Right hindlimb (tissue), 1 donor: Measurements from ENCODE around the gene CAMK4.
"Not testable (repeated sequence)": the region's sequence is repeated elsewhere in the genome, so short reads cannot be mapped to it uniquely, and the experiment has no call there.

Source experiments
- DNase-seq: peaks from one replicate; pipeline ENCODE4 v3.0.0-alpha.2; 2018

The CAMK4 gene

GRCh38 chr5:111261610-111262009 lies 37.4 kb downstream of the CAMK4 start:
- no peak for DNase-seq

DNA sequence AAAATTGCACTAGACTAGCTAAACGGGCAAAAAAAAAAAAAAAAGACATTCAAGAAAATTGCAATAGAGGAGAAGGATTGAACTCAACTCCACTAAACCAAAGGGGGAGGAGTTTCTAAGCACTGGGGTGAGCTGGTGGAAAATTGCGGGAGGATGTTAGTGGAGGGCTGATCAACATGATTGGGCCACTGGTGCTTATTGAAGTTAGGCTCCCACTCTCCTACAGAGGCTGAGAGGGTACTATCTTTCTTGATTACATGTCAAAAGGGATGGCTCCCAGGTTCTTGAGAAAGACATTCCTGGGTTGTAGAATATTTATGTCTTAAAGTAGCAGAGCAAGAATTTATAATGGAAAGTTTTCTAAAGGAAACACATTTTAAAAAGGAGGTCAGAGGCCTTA lies 38.0 kb downstream of the CAMK4 start:
- no peak for DNase-seq

DNA sequence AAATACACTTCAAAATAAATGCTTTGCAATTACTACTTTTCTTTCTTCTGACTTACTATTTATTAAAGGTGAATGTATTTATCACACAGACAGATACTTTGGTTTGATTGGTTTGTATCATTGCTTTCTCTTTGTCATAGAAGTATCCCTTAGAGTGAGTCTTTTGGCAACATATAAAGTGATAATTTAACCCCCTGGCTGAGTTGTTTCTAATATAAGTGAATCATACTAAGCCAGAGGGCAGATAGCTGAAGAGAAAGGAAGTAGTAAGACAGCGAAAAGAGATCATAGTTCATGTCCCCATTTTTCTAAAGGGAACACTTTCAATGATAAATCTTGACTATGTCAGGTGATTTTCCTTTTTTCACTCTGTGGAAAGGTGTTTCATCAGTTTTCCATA lies 38.6 kb downstream of the CAMK4 start:
- DNase-seq, result no peak

GRCh38 chr5:111266491-111266890 lies 42.3 kb downstream of the CAMK4 start:
- DNase-seq, result no peak

DNA sequence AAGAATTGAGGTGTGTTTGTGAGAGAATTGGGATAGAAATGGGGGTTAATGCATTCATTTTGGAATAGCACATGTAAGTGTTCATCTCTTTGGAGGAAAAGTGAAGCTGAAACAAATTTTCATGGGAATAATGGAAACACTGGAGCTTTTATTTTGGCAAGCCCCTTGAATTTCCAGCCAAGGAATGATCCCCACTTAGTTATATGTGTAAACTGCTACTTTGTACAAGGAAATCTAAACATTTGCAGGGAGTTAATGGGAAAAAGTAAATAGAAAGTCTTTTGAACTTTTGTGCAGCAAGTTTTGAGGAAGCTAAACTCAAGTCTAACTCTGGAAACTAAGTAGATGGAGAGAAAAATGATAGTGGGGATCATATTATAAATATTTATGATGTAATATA lies 44.1 kb downstream of the CAMK4 start:
- DNase-seq, result no peak

DNA sequence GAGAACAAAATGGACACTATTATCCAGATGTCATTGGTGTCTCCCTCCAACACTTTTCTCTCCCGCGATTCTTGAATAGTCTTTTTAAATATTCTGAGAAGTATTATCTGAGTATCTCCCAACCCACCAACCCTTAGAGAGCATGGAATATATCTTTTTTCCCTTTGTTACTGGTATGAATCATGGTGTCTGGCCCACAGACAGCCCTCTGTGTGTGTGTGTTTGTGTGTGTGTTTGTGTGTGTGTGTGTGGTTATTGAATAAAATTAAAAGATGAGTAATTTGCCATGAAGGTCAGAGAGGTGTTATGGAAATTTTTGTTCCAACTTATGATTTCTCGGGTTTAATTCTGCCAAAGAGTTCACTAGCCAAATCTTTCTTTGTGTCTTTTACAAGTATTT lies 47.7 kb downstream of the CAMK4 start:
- no peak for DNase-seq

DNA sequence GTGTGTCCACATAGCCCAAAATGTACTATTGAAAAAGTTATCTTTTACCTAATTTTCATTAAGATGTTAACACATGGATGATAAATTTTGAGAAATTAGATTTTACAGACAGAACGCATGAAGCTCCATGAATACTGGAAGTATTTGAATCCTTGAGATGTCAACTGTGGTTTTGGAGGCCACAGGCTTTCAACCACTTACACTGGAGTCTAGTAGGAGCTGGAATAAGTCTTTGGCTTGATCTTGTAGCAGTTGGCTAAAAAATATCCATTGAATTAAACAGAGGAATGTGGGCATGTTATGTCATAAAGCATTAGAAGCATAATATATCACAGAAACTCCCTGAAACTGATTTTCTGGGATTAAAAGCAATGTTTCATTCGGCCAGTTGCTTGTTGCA lies 52.9 kb downstream of the CAMK4 start:
- no peak for DNase-seq

GRCh38 chr5:111278858-111279504 lies 54.8 kb downstream of the CAMK4 start:
- peak; percentile 38 for DNase-seq

- DNase-seq, result peak; percentile 22
These were observed 56.2 kb downstream of the CAMK4 start for GRCh38 chr5:111280282-111280951.

DNA sequence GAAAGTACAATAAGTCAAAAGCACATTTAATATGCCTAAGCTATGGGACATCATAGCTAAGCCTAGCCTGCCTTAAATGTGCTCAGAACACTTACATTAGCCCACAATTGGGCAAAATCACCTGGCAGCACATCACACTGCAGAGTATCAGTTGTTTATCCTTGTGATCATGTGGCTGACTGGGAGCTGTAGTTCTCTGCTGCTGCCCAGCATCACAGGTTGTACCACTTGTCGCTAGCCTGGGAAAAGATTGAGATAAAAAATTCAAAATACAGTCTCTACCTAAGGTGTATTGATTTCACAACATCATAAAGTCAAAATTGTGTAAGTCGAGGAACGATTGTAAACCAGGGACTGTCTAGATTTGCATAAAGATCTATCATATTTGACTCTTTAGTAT lies 58.6 kb downstream of the CAMK4 start:
- no peak for DNase-seq

DNA sequence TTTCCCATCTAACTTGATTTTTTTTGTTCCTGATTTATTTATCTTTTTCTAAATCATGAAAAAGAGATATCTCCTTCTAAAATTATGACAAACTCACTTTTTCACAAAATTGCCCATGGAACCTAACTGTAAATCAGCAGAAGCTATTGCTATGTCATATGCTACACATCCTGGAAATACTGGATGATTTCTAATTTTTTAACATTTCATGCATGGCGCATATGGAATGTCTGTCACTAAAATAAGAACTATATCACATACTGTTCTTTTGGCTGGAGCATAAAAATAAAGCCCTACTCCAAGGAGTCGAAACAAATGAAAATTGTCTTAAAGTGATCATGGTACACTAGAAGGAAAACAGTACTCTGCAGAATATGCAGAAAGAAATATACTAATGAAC lies 60.6 kb downstream of the CAMK4 start:
- DNase-seq, result no peak

DNA sequence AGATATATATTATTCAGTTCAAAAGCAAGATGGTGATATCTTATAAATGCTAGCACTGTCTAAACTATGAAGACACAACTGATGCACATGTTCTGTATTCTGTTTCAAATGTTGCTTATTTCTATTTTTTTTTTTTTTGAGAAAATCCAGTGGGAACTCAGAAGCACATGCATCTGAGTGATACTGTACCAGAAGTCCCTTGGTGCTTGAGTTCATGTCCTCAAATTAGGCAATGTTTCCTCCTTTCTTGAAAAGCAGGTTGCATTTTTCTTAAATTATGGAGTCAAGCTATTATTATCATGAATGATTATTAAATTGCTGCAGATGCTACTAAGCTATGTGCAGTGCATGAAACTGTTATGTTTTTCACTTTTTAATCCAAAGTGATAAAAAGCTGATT lies 70.4 kb downstream of the CAMK4 start:
- DNase-seq, result no peak

DNA sequence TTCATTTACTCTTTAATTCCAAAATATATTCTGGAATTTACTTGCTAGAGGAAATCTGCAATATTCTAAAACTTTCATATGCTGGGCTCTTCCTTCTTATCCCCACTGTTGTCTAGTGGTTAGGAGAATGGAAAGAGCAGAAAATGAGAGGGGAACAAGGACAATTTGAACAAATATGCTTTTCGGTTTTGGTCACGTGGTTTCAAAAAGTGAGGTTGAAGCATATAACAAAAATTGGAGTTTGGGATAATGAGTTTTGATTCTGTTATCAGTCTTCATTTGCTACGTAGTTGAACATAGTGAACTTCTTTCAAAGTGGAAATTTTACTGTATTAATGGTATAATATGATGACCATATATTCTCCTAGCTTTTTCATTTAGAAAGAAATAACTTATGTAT lies 71.5 kb downstream of the CAMK4 start:
- DNase-seq, result no peak

DNA sequence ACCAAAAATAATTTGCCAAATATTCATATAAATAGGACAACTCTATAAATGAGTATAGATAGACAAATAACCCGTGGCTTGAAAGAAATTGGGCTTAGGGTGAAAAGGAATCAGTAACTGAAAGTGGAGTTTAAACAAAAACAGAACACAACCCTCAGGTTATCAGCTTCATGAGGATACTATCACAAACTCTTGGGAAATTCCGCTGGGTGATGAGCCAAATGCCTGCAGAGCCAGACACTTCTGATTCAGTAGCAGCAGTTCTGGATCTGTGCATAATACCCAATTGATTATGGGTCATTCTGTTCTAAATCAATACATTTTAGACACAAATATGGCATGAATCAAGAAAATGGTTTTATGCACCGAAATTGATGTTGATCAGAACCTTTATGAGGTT lies 72.4 kb downstream of the CAMK4 start:
- no peak for DNase-seq

DNA sequence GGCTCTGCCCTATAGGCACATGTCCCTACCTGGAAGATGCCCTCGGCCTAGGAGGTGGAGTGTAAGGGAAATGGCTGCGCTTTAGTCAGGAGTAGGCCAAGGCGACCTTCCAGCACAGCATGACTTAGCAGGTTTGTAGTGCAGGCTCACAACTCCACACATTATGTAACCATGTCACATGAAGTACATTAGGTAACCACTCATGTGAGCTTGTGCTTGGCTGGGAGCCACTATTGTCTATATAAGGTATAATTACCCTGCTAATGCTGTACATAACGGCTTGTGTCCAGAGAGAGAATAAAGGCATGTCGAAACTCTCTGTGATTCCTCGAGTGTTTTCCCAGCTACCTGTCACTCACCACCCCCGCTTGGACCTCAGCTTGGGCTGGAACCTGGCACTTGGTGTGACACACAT lies 74.9 kb downstream of the CAMK4 start:
- no peak for DNase-seq

- no peak for DNase-seq
These were observed 75.7 kb downstream of the CAMK4 start for GRCh38 chr5:111299831-111300432.

- no peak for DNase-seq
These were observed 77.1 kb downstream of the CAMK4 start for GRCh38 chr5:111301264-111301663.

GRCh38 chr5:111302043-111302442 lies 77.9 kb downstream of the CAMK4 start:
- not testable (repeated sequence) for DNase-seq

DNA sequence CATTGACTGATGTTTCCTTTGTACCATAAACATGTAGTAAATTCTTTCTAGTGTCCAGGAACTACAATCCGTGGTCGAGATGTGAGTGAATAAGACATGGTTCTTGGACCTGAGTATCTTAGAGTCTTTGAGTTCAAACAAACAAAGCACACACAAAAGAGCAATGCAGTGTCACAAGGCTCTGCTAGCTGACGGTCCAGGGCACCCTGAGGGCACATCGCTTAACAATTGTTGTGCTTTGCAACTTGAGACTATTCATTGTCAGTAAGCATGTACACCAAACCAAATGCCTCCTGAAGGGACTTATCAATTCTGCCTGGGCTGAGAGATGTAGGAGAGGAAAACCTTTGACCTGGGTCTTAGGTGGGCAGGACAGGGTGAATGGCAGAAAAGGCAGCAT lies 84.8 kb downstream of the CAMK4 start:
- DNase-seq, result no peak

- no peak for DNase-seq
These were observed 85.2 kb downstream of the CAMK4 start for GRCh38 chr5:111309384-111309783.

DNA sequence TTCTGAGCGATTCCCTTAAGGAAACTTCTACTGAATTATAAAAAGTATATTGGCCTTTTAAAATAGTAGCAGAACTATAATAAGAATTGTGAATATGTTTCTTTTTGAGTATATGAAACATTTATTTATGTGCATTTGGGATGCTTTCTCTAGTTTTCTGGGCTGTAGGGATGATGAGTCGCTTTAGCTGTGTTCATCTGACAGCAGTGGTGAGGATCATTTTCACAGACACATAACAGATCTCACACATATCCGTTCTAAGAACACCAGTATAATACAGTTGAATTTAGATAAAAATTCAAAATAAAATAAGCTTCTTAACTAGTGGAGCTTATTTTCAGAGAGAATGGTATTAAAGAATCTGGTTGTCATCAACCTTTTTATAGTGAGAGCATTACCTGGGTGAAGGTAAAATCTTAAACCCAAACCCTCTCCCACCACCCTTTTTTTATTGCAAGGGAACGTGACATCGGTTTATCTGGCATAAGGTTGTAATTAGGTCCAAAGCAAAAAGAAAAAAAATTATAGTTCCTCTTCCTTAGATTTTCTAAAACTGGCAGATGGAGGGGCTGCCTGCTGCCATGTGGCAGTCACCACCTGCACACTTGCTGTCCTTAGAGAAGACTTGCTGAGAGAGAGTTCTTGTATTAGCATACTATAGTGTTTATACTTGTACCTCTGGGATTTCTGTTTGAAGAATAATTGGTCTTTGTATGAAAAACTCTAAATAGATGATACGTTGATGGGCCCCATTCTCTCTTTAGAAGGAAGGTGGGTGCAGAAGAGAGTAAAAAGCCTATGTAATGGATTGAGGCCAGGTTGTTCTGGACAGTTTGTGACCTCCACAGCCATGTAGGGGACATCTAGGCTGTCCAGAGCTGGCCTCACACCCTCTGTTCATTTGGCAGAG lies 86.8 kb downstream of the CAMK4 start:
- DNase-seq, result no peak

DNA sequence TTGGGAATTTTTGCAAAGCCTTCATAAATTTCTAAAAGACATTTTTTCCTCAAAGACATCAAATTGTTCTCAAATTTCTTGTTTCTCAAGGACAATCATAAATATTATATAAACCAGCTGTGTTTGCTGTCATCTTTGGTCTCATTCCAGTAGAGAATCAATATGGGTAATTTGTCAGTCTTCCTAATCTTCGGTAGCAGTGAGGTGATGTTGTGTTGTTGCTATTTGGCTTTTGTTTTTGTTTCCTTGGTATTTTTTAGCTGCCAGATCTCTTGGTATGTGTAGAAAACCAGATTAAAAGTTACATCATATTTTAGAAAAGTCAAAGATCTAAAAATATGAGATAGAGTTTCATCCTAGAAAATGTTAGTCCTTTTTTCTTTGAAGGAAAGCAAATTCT lies 87.5 kb downstream of the CAMK4 start:
- DNase-seq, result no peak

DNA sequence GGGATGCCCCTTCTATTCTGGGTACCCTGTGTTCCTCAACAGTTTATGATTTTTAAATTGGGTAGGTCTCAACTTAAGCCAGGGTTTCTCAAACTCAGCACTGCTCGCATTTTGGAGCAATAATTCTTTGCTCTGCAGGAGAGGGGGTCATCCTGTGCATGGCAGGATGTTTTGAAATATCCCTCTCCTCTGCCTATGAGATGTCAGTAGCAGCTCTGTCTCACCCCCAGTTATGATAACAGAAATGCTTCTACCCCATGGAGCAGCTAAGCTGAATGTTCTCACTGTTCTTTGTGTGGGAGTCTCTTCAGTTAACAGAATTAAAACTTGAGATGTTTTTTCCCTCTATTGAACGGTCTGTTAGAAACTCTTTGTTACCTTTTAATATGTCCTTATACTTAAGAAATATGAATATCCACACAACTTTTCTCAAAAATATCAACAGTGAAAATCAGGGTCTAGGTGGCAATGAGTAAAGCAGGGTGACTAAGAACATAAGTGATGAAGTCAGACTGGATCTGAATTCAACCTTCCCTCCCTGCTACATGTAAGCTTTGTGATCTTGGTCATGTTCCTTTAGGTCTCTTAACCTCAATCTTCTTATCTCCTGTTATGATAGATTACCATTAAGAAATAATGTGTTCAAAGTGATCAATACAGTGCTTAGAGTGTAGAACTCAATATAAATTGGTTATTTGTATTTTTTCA lies 89.0 kb downstream of the CAMK4 start:
- no peak for DNase-seq
